NCI-H146 treated with DMSO at 0.1 percent for 48 hours (cell line): ENCODE data around the gene RRAS.

Experiments
- DNase-seq: peaks from one replicate; lab custom pipeline; 2025; ENCODE audit not compliant: unreplicated experiment; lab: John Stamatoyannopoulos, UW

The RRAS gene

GRCh38 chr19:49596954-49597702 is 42.8 kb downstream of the RRAS start:
- DNase-seq = no peak

- DNase-seq = no peak
These were observed 43.5 kb downstream of the RRAS start for GRCh38 chr19:49596407-49596806.

GRCh38 chr19:49595819-49596404 is 44.0 kb downstream of the RRAS start:
- DNase-seq = no peak

- no peak for DNase-seq
These were observed 44.7 kb downstream of the RRAS start for GRCh38 chr19:49594993-49595818.

GRCh38 chr19:49594157-49594992 is 45.6 kb downstream of the RRAS start:
- no peak for DNase-seq

- no peak for DNase-seq
These were observed 46.5 kb downstream of the RRAS start for GRCh38 chr19:49593233-49594113.

- DNase-seq = no peak
These were observed 47.3 kb downstream of the RRAS start for GRCh38 chr19:49592486-49593232.

- no peak for DNase-seq
These were observed 48.0 kb downstream of the RRAS start for GRCh38 chr19:49591731-49592485.

- DNase-seq = peak; percentile 60
These were observed 48.8 kb downstream of the RRAS start, which contains the start of gene PRR12 for GRCh38 chr19:49590971-49591730. Gene PRR12 (plus strand): TSS chr19:49591182. CDS start chr19:49591655, 473 bp downstream.

GRCh38 chr19:49590071-49590970 is 49.6 kb downstream of the RRAS start:
- DNase-seq = peak; percentile 97

GRCh38 chr19:49589502-49589905 is 50.4 kb downstream of the RRAS start:
- DNase-seq = no peak

GRCh38 chr19:49588365-49589122 is 51.4 kb downstream of the RRAS start:
- no peak for DNase-seq

- no peak for DNase-seq
These were observed 52.7 kb downstream of the RRAS start for GRCh38 chr19:49587227-49587626.
